HG02970 (cell line): ENCODE data around the gene LYVE1.

ENCODE experiments used
- ATAC-seq: cut with Tn5 transposase; IDR thresholded peaks from one replicate; pipeline ENCODE4 v1.9.1; 2021; ENCODE audit warnings: mild to moderate bottlenecking, moderate library complexity, moderate number of reproducible peaks; ENCODE audit not compliant: unreplicated experiment, low FRiP score

Gene LYVE1

DNA sequence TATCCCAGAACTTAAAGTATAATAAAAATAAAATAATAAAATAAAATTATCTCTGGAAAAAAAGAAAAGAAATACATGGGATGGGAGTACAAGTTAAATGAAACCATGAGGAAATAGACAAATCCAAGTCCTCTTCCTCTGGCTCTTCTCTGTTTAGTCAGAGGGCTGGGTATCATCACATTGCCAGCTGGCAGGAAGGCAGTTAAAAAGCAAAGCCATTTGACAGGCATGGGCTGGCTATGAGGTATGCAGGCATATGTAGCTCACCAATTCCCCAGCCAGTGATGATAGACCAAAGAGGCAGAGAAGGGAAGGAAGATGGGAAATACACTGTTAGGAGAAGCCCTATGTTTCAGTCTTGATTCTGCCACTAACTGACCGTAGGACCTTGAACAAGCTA lies 6.5 kb downstream of the LYVE1 start:
- no peak for ATAC-seq

- no peak for ATAC-seq
Measured at GRCh38 chr11:10561043-10561818, 7.2 kb downstream of the LYVE1 start.

DNA sequence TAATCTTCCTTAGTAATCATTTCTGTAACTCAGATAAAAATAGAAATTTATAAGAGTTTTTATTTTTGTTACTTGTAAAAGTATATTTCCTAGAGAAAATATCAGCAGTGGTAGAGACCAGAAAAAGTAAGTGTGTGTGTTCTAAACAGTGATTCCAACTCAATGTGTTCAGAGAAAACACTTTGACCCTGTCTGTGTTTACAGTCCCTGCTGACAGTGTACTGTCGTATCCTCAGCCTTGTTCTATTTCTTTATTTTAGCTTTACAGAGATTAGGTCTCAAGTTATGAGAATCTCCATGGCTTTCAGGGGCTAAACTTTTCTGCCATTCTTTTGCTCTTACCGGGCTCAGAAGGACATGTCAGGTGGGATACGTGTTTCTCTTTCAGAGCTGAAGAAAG lies 10.2 kb downstream of the LYVE1 start:
- ATAC-seq = no peak

- ATAC-seq = no peak
Measured at GRCh38 chr11:10556590-10556989, 11.9 kb downstream of the LYVE1 start.

DNA sequence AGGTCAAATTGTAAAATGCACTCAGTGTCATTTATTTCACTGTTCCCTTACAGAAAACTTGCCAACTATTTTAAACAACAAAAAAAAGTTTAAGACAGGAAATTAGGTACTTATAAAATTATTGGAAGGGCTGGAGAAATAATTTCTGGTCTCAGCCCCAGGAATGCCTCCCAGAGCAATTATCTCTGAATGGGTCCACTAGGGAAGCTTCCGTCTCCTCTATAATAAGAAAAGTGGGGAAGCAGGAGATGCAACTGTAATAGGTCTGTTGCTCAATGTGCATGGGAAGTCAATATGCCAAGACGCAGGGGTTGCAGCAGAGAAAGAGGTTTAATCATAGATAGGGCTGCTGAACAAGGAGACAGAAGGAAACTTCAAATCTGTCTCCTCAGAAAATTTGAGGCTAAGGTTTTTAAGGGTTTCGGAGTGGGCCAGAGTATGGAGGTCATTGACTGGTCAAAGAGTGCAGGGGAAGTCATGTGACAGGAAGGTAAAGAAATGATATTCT lies 16.6 kb downstream of the LYVE1 start:
- ATAC-seq = no peak

GRCh38 chr11:10551290-10551592 lies 17.2 kb downstream of the LYVE1 start:
- no peak for ATAC-seq

DNA sequence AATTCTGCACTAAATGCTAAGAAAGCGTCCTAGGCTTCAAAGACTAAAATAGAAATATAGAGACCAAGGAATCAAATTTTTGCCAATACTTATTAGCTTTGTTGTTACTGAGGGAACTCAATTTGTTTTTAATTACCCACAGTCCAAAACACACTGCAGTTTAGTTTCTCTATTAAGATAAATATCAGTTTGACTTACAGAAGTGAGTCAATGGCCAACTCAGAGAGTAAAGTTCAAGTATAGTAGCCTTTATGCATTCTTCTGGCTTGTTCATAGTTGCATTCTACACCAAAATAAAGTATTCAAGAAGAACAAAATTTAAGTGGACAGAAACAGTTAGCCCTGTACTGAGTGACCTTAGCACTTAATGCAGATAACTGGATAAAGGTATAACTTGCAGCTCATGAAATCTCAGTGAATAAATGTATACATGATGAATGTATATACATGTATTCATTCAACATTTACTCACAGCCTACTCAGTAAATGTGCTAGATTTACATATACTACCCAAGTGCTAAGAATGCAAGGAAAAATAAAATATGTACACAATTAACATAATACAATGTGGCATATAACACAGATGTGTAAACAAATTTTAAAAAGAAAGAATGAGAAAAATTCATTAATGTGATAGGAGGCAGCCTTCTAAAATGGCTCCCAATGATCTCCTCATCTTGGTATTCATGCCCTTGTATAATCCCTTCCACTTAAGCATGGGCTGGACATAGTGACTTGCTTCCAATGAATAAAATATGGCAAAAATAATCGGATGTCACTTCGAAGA lies 17.8 kb downstream of the LYVE1 start:
- no peak for ATAC-seq

DNA sequence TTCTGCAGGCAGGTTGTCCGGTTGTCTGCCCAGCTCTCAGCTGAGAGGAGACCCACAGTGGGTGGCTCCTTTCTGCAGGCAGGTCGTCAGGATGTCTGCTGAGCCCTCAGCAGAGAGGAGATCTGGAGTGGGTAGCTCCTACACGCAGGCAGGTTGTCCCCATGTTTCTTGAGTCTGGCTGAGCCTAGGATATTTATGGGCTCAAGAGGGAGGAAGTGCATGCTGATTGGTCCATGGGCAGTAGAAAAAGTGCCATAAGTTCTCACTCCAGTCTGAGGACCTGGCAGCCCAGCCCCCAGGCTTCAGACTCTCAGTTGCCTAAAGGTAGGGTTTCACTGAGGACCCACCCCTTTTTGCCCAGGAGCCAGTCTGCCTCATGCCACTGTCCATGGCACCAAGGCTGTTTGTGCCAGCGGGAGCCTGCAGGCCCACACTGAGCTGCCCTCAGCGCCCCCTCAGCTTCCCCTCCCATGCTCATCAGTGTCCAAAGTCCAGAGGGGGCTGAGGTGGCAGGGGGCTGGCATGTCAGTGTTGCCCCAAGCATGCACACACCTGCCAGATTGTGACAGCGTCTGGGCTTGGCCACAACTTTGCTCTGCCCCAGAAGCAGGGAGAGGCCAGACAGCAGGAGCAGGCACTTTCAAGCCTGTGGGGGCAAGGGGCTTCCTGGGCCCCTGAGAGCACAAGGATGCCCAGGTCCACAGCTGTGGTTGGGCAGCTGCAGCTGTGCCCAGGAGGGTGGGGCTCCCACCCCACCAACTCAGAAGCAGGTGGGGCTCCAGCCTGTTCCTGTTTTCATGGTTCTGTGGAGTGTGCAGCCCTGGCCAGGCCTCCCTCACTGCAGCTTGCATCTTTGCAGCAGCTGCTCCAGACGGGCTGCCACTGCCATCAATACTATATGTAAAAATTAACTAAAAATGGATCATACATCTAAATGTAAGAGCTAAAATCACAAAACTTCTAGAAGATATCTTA lies 23.7 kb downstream of the LYVE1 start:
- ATAC-seq = no peak

DNA sequence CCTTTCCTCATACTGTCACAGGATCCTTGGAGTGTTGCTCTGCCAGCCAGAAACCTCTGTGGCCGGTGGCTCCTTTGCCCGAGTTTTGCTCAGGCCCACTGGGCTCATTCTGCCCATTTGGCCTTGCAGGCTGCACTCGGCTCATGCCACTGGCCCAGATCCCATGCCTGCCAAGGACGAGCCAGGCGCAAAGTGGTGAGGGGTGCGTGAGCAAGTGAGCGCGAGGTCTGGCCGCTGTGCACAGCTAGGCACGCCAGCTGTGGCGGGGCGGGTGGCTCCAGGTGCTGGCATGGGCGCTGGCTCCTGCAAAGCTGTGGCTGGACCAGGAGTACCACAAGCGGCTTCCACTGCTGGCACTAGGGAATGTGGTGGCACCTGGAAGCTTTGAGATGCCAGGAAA lies 24.7 kb downstream of the LYVE1 start:
- no peak for ATAC-seq

- ATAC-seq = no peak
Measured at GRCh38 chr11:10542776-10543175, 25.7 kb downstream of the LYVE1 start.

- ATAC-seq = no peak
Measured at GRCh38 chr11:10541561-10541930, 26.9 kb downstream of the LYVE1 start.

DNA sequence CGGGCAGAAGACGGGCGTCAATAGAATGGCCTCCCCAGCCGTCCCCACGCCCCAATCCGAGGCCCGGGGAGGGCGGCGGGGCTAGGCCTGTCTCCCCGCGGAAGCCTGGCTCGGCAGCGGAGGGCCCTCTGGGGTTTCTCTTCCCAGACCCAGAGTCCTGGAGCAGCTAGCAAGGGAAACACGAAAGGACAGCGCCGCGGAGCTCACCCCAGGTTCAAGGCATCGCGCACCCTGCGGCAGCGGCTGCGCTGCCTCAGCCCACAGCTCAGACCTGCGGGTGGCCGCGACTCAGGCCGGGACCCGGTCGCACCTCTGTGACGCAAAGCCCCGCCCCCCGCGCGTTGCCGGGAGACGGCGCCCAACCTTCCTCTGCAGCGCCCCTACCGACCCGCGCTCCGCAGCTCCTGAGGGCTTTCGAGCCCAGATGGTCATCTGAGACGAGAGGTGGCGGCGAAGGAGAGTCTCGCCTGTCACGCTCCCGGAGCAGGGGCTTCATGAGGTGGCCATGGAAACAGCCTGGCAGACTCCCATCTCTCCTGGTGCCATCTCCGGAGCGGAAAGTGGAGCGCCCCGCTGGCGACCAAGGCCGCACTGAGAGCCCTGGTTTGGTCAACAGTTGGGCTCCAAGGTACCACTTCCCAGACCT lies 27.4 kb downstream of the LYVE1 start, which contains the start of gene RNF141:
RNF141 (minus strand) TSS at position 273 of the 646 bp plus-strand sequence. CDS start 7,029 bp downstream, outside the sequence.
- ATAC-seq = peak; percentile 98

DNA sequence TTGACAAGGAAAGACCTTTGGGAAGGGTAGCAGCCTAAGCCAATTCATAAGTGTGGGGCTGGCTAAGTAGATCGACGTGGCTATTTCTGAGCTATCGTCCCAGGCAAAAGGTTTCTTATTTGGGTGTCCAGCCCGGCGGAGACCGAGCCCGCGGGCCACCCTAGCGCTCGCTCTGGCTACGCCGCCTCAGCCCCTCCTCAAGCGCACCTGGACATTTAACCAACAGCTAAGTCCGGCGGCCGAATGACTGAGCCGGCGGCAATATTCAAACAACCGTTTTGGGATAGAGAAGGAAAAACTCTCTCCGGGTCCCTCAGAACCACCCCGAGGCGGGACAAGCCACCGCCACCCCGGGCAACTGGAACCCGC lies 27.9 kb downstream of the LYVE1 start:
- peak; percentile 15 for ATAC-seq

- no peak for ATAC-seq
Measured at GRCh38 chr11:10539339-10539738, 29.1 kb downstream of the LYVE1 start.

GRCh38 chr11:10538924-10539323 lies 29.5 kb downstream of the LYVE1 start:
- no peak for ATAC-seq

DNA sequence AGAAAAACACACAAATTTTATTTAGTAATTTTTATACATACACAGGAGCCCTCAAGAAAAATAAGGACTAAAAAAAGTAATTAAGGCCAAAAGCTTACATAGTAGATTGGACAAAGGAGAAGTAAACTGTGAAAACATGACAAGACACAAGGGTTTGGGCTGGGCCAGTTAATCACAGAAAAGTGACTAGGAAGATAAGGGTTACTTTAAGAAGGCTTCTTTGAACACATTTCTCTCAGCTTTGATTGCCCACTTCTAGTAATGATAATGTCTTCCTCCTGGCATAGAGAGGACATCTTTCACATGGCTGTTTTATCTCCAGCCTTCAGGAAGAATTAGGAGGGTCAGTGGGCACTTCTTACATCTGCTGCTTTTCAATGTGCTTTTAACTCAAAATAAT lies 30.9 kb downstream of the LYVE1 start:
- ATAC-seq = no peak

DNA sequence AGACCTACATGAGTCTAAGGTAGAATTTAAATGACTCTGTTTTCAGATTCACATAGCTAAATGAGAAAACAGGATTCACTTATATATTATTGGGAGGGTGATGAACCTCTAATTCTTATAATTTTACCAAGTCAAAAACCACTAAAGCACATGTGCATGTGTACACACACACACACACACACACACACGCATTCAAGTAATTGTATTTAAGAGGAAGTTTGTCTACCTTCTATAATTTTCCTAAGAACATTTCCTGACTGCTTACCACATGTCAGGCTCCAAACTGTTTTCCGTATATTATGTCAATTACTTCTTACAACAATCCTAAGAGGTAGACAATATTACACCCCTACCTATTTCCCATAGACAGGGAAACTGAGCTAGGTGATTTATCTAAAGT lies 34.1 kb downstream of the LYVE1 start:
- ATAC-seq = no peak

GRCh38 chr11:10533323-10533722 lies 35.1 kb downstream of the LYVE1 start:
- no peak for ATAC-seq

DNA sequence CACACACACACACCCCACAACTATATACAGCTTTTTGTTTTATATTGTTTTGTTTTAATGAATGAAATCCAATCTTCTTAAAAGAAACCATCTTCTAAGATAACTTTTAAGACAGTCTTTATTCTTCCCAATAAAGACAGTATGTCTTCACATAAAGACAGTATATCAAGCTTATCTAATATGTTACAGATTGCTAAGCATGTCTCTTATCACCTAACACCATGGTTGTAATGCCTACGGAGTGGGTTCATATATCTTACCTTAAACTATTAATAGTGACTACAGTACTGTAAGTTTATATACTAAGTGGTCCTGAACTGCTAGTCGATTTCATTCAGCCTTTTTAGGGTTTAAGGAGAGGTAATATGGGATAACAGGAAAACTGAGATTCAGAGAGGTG lies 35.9 kb downstream of the LYVE1 start:
- no peak for ATAC-seq

DNA sequence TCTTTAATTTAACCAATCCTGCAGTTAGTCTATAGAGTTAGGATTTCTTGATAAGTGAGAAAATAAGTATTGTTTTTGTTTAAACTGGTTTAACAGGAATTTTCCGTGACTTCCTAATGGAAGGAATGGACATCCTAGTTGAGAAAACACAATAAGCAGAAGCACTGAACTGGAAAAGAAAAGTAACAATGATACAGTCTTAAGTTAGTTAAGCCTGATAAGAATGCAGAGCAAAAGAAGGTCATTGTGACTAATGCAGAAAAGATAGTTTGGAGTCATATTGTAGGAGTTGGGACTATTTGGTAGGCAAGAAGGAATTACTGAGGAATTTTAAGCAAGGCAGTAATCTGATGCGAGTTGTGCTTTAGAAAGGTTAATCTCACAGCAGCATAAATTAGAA lies 39.2 kb downstream of the LYVE1 start:
- ATAC-seq = no peak
